ENCODE measurements around the gene ZSCAN22.

ZSCAN22 gene

GRCh38 chr19:58388175-58388526 lies 61.4 kb downstream of the ZSCAN22 start:
- no peak for DNase-seq (ENCODE audit: extremely low read depth, low read depth)
- no peak for TF ChIP-seq CTCF (IDR thresholded peaks at IDR 0.05; ENCODE audit: low read depth, low read length)

Data from AG09319 (cell line).